Neural progenitor cell (in vitro differentiated cells): ENCODE results near the gene B9D1.

ENCODE experiments used
- EZH2 ChIP-seq: fragments of 200-600 bp; sonication (generic); IDR thresholded peaks from 2 replicates; pipeline ENCODE4 v1.6.1; 2017; ENCODE audit warnings: antibody characterized with exemption, mild to moderate bottlenecking, moderate library complexity
- TF ChIP-seq, protein P1 (sequence below): fragments of 200-600 bp; sonication (generic); IDR thresholded peaks from 2 replicates; pipeline ENCODE4 v1.5.1; 2017; ENCODE audit warnings: antibody characterized with exemption, mild to moderate bottlenecking

DNA sequence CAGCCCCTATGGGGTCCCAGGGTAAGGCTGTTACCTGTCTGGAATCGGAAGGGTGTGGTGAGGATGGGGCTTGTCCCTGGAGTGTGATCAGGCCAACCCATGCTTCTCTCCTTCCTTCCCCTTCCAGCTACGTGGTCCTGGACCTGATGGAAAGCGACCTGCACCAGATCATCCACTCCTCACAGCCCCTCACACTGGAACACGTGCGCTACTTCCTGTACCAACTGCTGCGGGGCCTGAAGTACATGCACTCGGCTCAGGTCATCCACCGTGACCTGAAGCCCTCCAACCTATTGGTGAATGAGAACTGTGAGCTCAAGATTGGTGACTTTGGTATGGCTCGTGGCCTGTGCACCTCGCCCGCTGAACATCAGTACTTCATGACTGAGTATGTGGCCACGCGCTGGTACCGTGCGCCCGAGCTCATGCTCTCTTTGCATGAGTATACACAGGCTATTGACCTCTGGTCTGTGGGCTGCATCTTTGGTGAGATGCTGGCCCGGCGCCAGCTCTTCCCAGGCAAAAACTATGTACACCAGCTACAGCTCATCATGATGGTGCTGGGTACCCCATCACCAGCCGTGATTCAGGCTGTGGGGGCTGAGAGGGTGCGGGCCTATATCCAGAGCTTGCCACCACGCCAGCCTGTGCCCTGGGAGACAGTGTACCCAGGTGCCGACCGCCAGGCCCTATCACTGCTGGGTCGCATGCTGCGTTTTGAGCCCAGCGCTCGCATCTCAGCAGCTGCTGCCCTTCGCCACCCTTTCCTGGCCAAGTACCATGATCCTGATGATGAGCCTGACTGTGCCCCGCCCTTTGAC, 18.2 kb upstream of the B9D1 start:
- TF ChIP-seq EZH2: no peak
- TF ChIP-seq, protein P1, sequence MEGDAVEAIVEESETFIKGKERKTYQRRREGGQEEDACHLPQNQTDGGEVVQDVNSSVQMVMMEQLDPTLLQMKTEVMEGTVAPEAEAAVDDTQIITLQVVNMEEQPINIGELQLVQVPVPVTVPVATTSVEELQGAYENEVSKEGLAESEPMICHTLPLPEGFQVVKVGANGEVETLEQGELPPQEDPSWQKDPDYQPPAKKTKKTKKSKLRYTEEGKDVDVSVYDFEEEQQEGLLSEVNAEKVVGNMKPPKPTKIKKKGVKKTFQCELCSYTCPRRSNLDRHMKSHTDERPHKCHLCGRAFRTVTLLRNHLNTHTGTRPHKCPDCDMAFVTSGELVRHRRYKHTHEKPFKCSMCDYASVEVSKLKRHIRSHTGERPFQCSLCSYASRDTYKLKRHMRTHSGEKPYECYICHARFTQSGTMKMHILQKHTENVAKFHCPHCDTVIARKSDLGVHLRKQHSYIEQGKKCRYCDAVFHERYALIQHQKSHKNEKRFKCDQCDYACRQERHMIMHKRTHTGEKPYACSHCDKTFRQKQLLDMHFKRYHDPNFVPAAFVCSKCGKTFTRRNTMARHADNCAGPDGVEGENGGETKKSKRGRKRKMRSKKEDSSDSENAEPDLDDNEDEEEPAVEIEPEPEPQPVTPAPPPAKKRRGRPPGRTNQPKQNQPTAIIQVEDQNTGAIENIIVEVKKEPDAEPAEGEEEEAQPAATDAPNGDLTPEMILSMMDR: no peak
